ENCODE measurements around the gene STK17B.

STK17B gene

GRCh38 chr2:196171248-196171871 lies at the start of gene STK17B:
Gene STK17B, minus strand, starts transcription at chr2:196171578. Its CDS starts 8,195 bp downstream, at chr2:196163383.
- Histone ChIP-seq H3K9me3 (ENCODE audit: control insufficient read depth, insufficient read depth, low read depth, low read length) (no peaks in the 10 kb centered on the region), H3K27ac (ENCODE audit: extremely low read depth, low read depth, low read length) (peak within 1 kb of the TSS; percentile 93), H3K4me3 (ENCODE audit: low read depth, low read length) (peak within 1 kb of the TSS; percentile 89), H3K36me3 (ENCODE audit: control insufficient read depth in 2 of 2, insufficient read depth in 1 of 2, low read length in 2 of 2) (no peaks in the 10 kb centered on the region), H3K4me1 (ENCODE audit: control insufficient read depth, insufficient read depth, low read length) (peaks cover 14% of the 10 kb centered on the region; the same call in 1 of the 2 replicates)
- ChIA-PET CTCF (no interaction called here), POLR2A (interaction anchor here (0.7 to 2.6 kb wide), 13 partner anchors 9 to 479 kb away, joined by 3 to 9 read pairs (median 3); no protein-coding TSS in a partner anchor)
- TF ChIP-seq ZNF629 (tag by site-specific recombination; IDR thresholded peaks at IDR 0.05) (peak; percentile 43; the same call in 1 of the 2 replicates), ZXDB (tag by site-specific recombination; IDR thresholded peaks at IDR 0.05) (no peak; the same call in 1 of the 2 replicates), BCL11A (tag by site-specific recombination; IDR thresholded peaks at IDR 0.05; ENCODE audit: low read depth) (no peak), ZNF423 (tag by site-specific recombination; IDR thresholded peaks at IDR 0.05) (peak; percentile 67), ZNF2 (tag by site-specific recombination; IDR thresholded peaks at IDR 0.05) (peak; percentile 83; the same call in 1 of the 2 replicates), ZSCAN30 (tag by site-specific recombination; IDR thresholded peaks at IDR 0.05) (peak; percentile 45; the same call in 1 of the 2 replicates), ZNF24 (tag by site-specific recombination; IDR thresholded peaks at IDR 0.05) (0 out of 2 replicates have a peak, but pooled peaks have one; percentile 33), ZBTB49 (tag by site-specific recombination; IDR thresholded peaks at IDR 0.05; ENCODE audit: low read depth) (no peak), GLIS1 (tag by site-specific recombination; IDR thresholded peaks at IDR 0.05) (peak; percentile 78), ZNF501 (tag by site-specific recombination; IDR thresholded peaks at IDR 0.05) (peak; percentile 72; the same call in 1 of the 2 replicates), PRDM1 (tag by site-specific recombination; IDR thresholded peaks at IDR 0.05) (0 out of 2 replicates have a peak, but pooled peaks have one; percentile 5), ZNF660 (tag by site-specific recombination; IDR thresholded peaks at IDR 0.05) (peak; percentile 49; the same call in 1 of the 2 replicates), ZBTB17 (tag by site-specific recombination; IDR thresholded peaks at IDR 0.05) (peak; percentile 69), ZNF600 (tag by site-specific recombination; IDR thresholded peaks at IDR 0.05) (peak; percentile 83), SP3 (tag by site-specific recombination; IDR thresholded peaks at IDR 0.05) (peak; percentile 79), REST (tag by site-specific recombination; IDR thresholded peaks at IDR 0.05) (peak; percentile 19; the same call in 1 of the 2 replicates), ZNF610 (tag by site-specific recombination; IDR thresholded peaks at IDR 0.05; ENCODE audit: borderline replicate concordance) (0 out of 2 replicates have a peak, but pooled peaks have one; percentile 18), CTCF (tag by site-specific recombination; IDR thresholded peaks at IDR 0.05) (peak; percentile 83), ZBTB20 (tag by site-specific recombination; IDR thresholded peaks at IDR 0.05) (0 out of 2 replicates have a peak, but pooled peaks have one; percentile 22), ATF2 (tag by site-specific recombination; IDR thresholded peaks at IDR 0.05; ENCODE audit: low read depth) (no peak), ZNF785 (tag by site-specific recombination; IDR thresholded peaks at IDR 0.05) (no peak), KLF9 (tag by site-specific recombination; IDR thresholded peaks at IDR 0.05; ENCODE audit: low read depth) (peak; percentile 83; the same call in 1 of the 2 replicates), KLF7 (tag by site-specific recombination; IDR thresholded peaks at IDR 0.05; ENCODE audit: borderline replicate concordance) (peak; percentile 28; the same call in 1 of the 2 replicates), ZNF692 (tag by site-specific recombination; IDR thresholded peaks at IDR 0.05) (peak; percentile 31; the same call in 1 of the 2 replicates), ZFP69B (tag by site-specific recombination; IDR thresholded peaks at IDR 0.05) (no peak), BCL11B (tag by site-specific recombination; IDR thresholded peaks at IDR 0.05; ENCODE audit: low read depth) (0 out of 2 replicates have a peak, but pooled peaks have one; percentile 16), KLF16 (tag by site-specific recombination; IDR thresholded peaks at IDR 0.05) (0 out of 2 replicates have a peak, but pooled peaks have one; percentile 58), GLIS2 (tag by site-specific recombination; IDR thresholded peaks at IDR 0.05) (peak; percentile 90)
